IMR-90 (cell line): ENCODE data around the gene UBR4. TPM values are rescaled to one million over a fixed set of nuclear protein-coding genes. Genes with fewer than 3 reads are reported as not detected.

ENCODE experiments used
- ATAC-seq: fragments of 200-7000 bp; cut with Tn5 transposase; 2 replicates; pipeline ENCODE4 v1.9.1; 2020; ENCODE audit warnings: low read depth, mild to moderate bottlenecking, moderate library complexity
- BruUV-seq: library from RNA; stranded (reverse); fragments of 400-500 nt; replicated peaks from 2 replicates; lab custom pipeline; 2021; lab: Mats Ljungman, UMichigan
- CTCF ChIA-PET: fragments of 300-600 bp; formaldehyde crosslinking; extraction: SDS; loops from one replicate; lab custom pipeline; 2021; ENCODE audit warnings: antibody characterized with exemption; lab: Yijun Ruan, JAX
- POLR2A ChIA-PET: fragments of 300-600 bp; sonication (Branson Sonifier 250); formaldehyde crosslinking; loops from one replicate; lab custom pipeline; 2022; ENCODE audit warnings: antibody characterized with exemption; ENCODE audit not compliant: unreplicated experiment; lab: Charles Lee
- DNase-seq: peaks from one replicate; pipeline ENCODE4 v3.0.0; 2013
- H2AFZ ChIP-seq: replicated peaks from 2 replicates; pipeline ENCODE3; 2013; ENCODE audit warnings: low read length, mild to moderate bottlenecking; ENCODE audit not compliant: poor library complexity
- H2AK5ac ChIP-seq: 2 replicates; pipeline ENCODE4 v1.6.1; 2013; ENCODE audit warnings: low read depth, low read length, inconsistent platforms
- H2AK9ac ChIP-seq: replicated peaks from 2 replicates; pipeline ENCODE3; 2013; ENCODE audit warnings: mild to moderate bottlenecking, low read depth, low read length, moderate library complexity; ENCODE audit not compliant: poor library complexity
- H2BK120ac ChIP-seq: 2 replicates; pipeline ENCODE4 v1.6.1; 2013; ENCODE audit warnings: low read depth, low read length, inconsistent platforms
- H2BK15ac ChIP-seq: 3 replicates; pipeline ENCODE4 v1.6.1; 2013; ENCODE audit warnings: low read depth, low read length, inconsistent platforms
- H2BK20ac ChIP-seq: 2 replicates; pipeline ENCODE4 v1.6.1; 2013; ENCODE audit warnings: low read depth, mild to moderate bottlenecking, inconsistent platforms, low read length, moderate library complexity
- H2BK5ac ChIP-seq: 2 replicates; pipeline ENCODE4 v1.6.1; 2013; ENCODE audit warnings: mild to moderate bottlenecking, low read depth, low read length, inconsistent platforms; ENCODE audit not compliant: poor library complexity, severe bottlenecking
- H3K14ac ChIP-seq: replicated peaks from 2 replicates; pipeline ENCODE4 v1.6.1; 2013; ENCODE audit warnings: low read depth, low read length, inconsistent platforms
- H3K18ac ChIP-seq: 2 replicates; pipeline ENCODE4 v1.6.1; 2013; ENCODE audit warnings: low read depth, low read length, control low read depth
- H3K23ac ChIP-seq: 2 replicates; pipeline ENCODE4 v1.6.1; 2013; ENCODE audit warnings: low read depth, low read length, inconsistent platforms
- H3K27ac ChIP-seq: 2 replicates; pipeline ENCODE4 v1.5.1; 2013; ENCODE audit warnings: mild to moderate bottlenecking, control low read depth, low read length; ENCODE audit not compliant: insufficient read depth
- H3K27me3 ChIP-seq: 2 replicates; pipeline ENCODE4 v1.6.1; 2013; ENCODE audit warnings: low read length; ENCODE audit not compliant: control insufficient read depth, insufficient read depth
- H3K36me3 ChIP-seq: 2 replicates; pipeline ENCODE4 v1.6.1; 2013; ENCODE audit warnings: low read length, mixed read lengths; ENCODE audit not compliant: control insufficient read depth, insufficient read depth
- H3K4ac ChIP-seq: 2 replicates; pipeline ENCODE4 v1.6.1; 2013; ENCODE audit warnings: low read depth, low read length, inconsistent platforms
- H3K4me1 ChIP-seq: 2 replicates; pipeline ENCODE4 v1.6.1; 2013; ENCODE audit warnings: low read length, mixed read lengths; ENCODE audit not compliant: control insufficient read depth, insufficient read depth
- H3K4me2 ChIP-seq: 2 replicates; pipeline ENCODE4 v1.6.1; 2013; ENCODE audit warnings: low read depth, mild to moderate bottlenecking, control low read depth, low read length, moderate library complexity
- H3K4me3 ChIP-seq: 2 replicates; pipeline ENCODE4 v1.5.1; 2013; ENCODE audit warnings: low read depth, mild to moderate bottlenecking, control low read depth, low read length, moderate library complexity; ENCODE audit not compliant: insufficient read depth
- H3K56ac ChIP-seq: 2 replicates; pipeline ENCODE4 v1.6.1; 2013; ENCODE audit warnings: low read length, inconsistent platforms; ENCODE audit not compliant: insufficient read depth; ENCODE audit errors: extremely low read depth
- H3K79me1 ChIP-seq, 2 experiments: 2 replicates each; pipeline ENCODE4 v1.6.1; 2013; ENCODE audit warnings: low read length in 2 of 2, inconsistent platforms in 1 of 2, low read depth in 1 of 2
- H3K9ac ChIP-seq: 2 replicates; pipeline ENCODE4 v1.6.1; 2013; ENCODE audit warnings: low read depth, low read length, control low read depth
- H3K9me1 ChIP-seq: 2 replicates; pipeline ENCODE4 v1.6.1; 2013; ENCODE audit warnings: low read length, inconsistent platforms; ENCODE audit not compliant: insufficient read depth
- H3K9me3 ChIP-seq: 2 replicates; pipeline ENCODE4 v1.6.1; 2013; ENCODE audit warnings: low read length; ENCODE audit not compliant: control insufficient read depth, insufficient read depth
- H4K20me1 ChIP-seq: 2 replicates; pipeline ENCODE4 v1.6.1; 2013; ENCODE audit warnings: low read length, inconsistent platforms; ENCODE audit not compliant: insufficient read depth
- H4K5ac ChIP-seq: 2 replicates; pipeline ENCODE4 v1.6.1; 2013; ENCODE audit warnings: mild to moderate bottlenecking, low read depth, low read length, control low read depth
- H4K8ac ChIP-seq, 2 experiments: 2 replicates each; pipeline ENCODE4 v1.6.1; 2013; ENCODE audit warnings: low read depth in 2 of 2, low read length in 2 of 2, control low read depth in 1 of 2, inconsistent platforms in 1 of 2
- H4K91ac ChIP-seq: 2 replicates; pipeline ENCODE4 v1.6.1; 2013; ENCODE audit warnings: low read depth, low read length, inconsistent platforms; ENCODE audit not compliant: insufficient read depth
- CHD1 ChIP-seq: IDR thresholded peaks from 2 replicates; pipeline ENCODE4 v1.6.1; 2012; ENCODE audit warnings: low read depth, low read length, improper control_type of control experiment
- FOS ChIP-seq: fragments of 150-350 bp; IDR thresholded peaks from 2 replicates; pipeline ENCODE4 v1.6.1; 2016; ENCODE audit warnings: low read depth, low read length
- MAFK ChIP-seq: IDR thresholded peaks from 2 replicates; pipeline ENCODE4 v1.6.1; 2012; ENCODE audit warnings: low read depth, low read length, improper control_type of control experiment
- SMC3 ChIP-seq: fragments of 150-350 bp; IDR thresholded peaks from 2 replicates; pipeline ENCODE4 v1.6.1; 2016; ENCODE audit warnings: low read depth, mild to moderate bottlenecking, antibody characterized with exemption, low read length, moderate library complexity
- WGBS, 2 experiments: methylation state at CpG; one replicate each; pipeline versions ENCODE4 v1.1.5 to v1.1.7; 2013; ENCODE audit warnings: missing lambda C conversion rate in 2 of 2; ENCODE audit not compliant: insufficient read length in 1 of 2; ENCODE audit errors: extremely low coverage in 2 of 2; 5-methylcytosine and 5-hydroxymethylcytosine counted together
- dilution Hi-C: fragments of 300-500 bp; cut with HindIII; formaldehyde crosslinking; loops from one replicate; pipeline ENCODE4 v1.14.3; 2018; ENCODE audit warnings: low sequenced_read_pairs; ENCODE audit not compliant: unreplicated experiment
- in situ Hi-C: fragments of 300-500 bp; cut with MboI; formaldehyde crosslinking; loops from 3 replicates; pipeline ENCODE4 v1.14.3; 2019; ENCODE audit warnings: low sequenced_read_pairs, inconsistent platforms, mixed read lengths
- intact Hi-C: fragments of 100-400 bp; cut with micrococcal nuclease; formaldehyde crosslinking; loops from 2 replicates; pipeline ENCODE4 v1.10.0; 2022
- polyA plus RNA-seq, 3 experiments: library from polyadenylated mRNA; depleted of rRNA; stranded (reverse); fragments of >200 nt; gene quantifications; 2 replicates each; pipeline ENCODE4 v1.2.3, GENCODE V29; 2012; ENCODE audit warnings: low replicate concordance in 1 of 3
- total RNA-seq: library from RNA; depleted of rRNA; stranded (reverse); fragments of >200 nt; gene quantifications from 2 replicates; pipeline ENCODE4 v1.2.3, GENCODE V29; 2012
- TF ChIP-seq, protein P1 (sequence below): fragments of 150-350 bp; IDR thresholded peaks from 2 replicates; pipeline ENCODE4 v1.6.1; 2017; ENCODE audit warnings: mild to moderate bottlenecking, antibody characterized with exemption, low read length, low read depth

The UBR4 gene
- total and polyA plus RNA-seq, 2 of the 4 experiments (the other 2 are of a cell fraction), result 87.8 to 121 TPM

DNA sequence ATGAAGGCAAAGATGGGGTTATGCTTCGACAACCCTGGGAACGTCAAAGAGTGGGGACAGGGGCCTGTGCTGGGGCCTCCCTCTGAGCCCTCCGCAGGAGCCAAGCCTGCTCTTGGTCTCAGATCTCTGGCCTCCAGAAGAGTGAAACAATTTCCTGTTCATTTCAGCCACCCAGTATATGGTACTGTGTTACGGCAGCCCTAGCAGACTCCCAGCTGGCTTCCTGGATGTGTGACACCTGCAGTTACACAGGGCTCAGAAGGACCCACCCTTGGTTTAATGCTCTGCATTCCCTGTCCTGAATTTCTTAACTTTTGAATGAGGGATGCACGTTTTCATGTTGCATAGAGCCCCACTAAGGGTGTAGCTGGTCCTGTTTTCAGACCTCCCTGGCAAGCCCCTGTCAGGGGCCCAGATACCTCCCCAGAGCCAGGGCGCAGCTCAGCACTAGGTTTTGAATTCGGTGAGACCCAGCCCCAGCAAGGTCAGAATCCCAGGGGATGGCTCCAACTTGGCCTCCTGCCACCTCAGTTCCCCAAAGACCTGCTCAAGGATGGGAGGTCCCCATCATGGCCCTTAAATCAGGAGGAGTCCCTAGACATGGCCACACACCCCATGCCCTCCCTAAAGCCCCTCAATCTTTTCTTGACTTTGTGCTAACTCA lies 174.6 kb downstream of the UBR4 start (continued):
- TF ChIP-seq, protein P1, sequence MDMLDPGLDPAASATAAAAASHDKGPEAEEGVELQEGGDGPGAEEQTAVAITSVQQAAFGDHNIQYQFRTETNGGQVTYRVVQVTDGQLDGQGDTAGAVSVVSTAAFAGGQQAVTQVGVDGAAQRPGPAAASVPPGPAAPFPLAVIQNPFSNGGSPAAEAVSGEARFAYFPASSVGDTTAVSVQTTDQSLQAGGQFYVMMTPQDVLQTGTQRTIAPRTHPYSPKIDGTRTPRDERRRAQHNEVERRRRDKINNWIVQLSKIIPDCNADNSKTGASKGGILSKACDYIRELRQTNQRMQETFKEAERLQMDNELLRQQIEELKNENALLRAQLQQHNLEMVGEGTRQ, result no peak
- TF ChIP-seq FOS, result no peak

DNA sequence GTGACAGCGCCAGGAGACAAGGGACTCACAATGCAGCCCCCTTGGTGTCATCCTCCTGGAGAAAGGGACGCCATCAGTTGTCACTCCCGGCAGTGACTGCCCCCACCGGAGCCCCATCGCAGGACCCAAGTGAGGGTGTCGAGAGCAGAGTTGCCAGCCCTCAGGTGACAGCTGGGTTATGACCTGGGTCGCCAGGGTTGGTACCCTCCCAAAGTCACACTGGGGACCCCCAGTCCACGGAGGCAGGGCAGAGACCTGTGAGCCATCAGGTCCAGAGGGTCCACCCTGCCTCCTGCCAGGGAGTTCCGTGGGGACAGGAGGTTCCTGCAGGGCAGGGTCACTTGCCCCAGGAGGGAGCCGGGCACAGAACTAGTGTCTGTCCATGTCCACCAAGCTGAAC lies 175.3 kb downstream of the UBR4 start:
- Histone ChIP-seq H2BK5ac (no peak overlapping the region), H3K56ac (no peak overlapping the region), H2AK5ac (peak overlapping the region; percentile 75; the same call in 1 of the 2 replicates), H3K4me2 (no peak overlapping the region), H3K4me1 (peaks cover 2% of the 10 kb centered on the region; the same call in 1 of the 2 replicates), H3K79me1 (no peaks in the 10 kb centered on the region), H3K23ac (no peak overlapping the region), H3K4ac (peak overlapping the region; percentile 41), H2AK9ac (peak overlapping the region; percentile 81), H2BK20ac (peak overlapping the region; percentile 88), H3K4me3 (no peak overlapping the region), H4K91ac (peak overlapping the region; percentile 67; the same call in 1 of the 2 replicates), H3K18ac (no peak overlapping the region; the same call in 1 of the 2 replicates), H3K27ac (no peak overlapping the region), H3K36me3 (no peaks in the 10 kb centered on the region), H3K27me3 (peaks cover 31% of the 10 kb centered on the region), H4K5ac (no peak overlapping the region), H3K9ac (no peak overlapping the region), H4K20me1 (no peaks in the 10 kb centered on the region), H2BK15ac (peak overlapping the region; percentile 74; the same call in 2 of the 3 replicates), H2AFZ (peak overlapping the region; percentile 47), H4K8ac (peak overlapping the region; percentile 10 to 57; a peak in 2 of 4 replicates), H3K9me1 (peaks cover 5% of the 10 kb centered on the region), H3K9me3 (no peaks in the 10 kb centered on the region), H2BK120ac (peak overlapping the region; percentile 48), H3K14ac (peak overlapping the region; percentile 70; the same call in 1 of the 2 replicates)
- intact Hi-C loops, result no loop called here
- POLR2A ChIA-PET, result no interaction called here
- in situ Hi-C loops, result no loop called here
- WGBS, 2 experiments, result 91% methylated on average over 6 of the region's 10 CpGs; no CpG with 5 or more reads in 1 of the 2 experiments
- no peak for ATAC-seq
- BruUV-seq, result no TSS peak
- dilution Hi-C loops, result no loop called here
- TF ChIP-seq CHD1 (no peak), MAFK (no peak), SMC3 (no peak)
- DNase-seq, result no peak
- CTCF ChIA-PET, result no interaction called here
